Activated CD8-positive, alpha-beta T cell treated with anti-CD3 and anti-CD28 coated beads for 36 hours (primary cell): ENCODE data around the gene SYT8. TPM values are rescaled to one million over a fixed set of nuclear protein-coding genes. Genes with fewer than 3 reads are reported as not detected.
A peak's percentile ranks its signal among the peaks of the same experiment; 100 is the strongest.

ENCODE experiments used
- ATAC-seq: fragments of 200-7000 bp; cut with Tn5 transposase; one replicate; pipeline ENCODE4 v1.10.0; 2021; ENCODE audit warnings: mild to moderate bottlenecking, moderate library complexity
- CTCF ChIA-PET: fragments of 350-600 bp; sonication (Branson Sonifier 250); formaldehyde crosslinking; loops from one replicate; lab custom pipeline; 2021; ENCODE audit warnings: antibody characterized with exemption; lab: Charles Lee
- POLR2A ChIA-PET: fragments of 350-600 bp; sonication (Branson Sonifier 250); formaldehyde crosslinking; loops from one replicate; lab custom pipeline; 2021; ENCODE audit warnings: antibody characterized with exemption; lab: Charles Lee
- DNase-seq: peaks from one replicate; pipeline ENCODE4 v3.0.0-alpha.2; 2020
- H3K27ac Mint-ChIP-seq: one replicate; pipeline ENCODE4 v1.8.0; 2021; ENCODE audit warnings: mild to moderate bottlenecking, mixed read lengths
- H3K27me3 Mint-ChIP-seq: one replicate; pipeline ENCODE4 v1.8.0; 2021; ENCODE audit warnings: mixed read lengths
- H3K36me3 Mint-ChIP-seq: one replicate; pipeline ENCODE4 v1.8.0; 2021; ENCODE audit warnings: low read depth, mixed read lengths
- H3K4me1 Mint-ChIP-seq: one replicate; pipeline ENCODE4 v1.8.0; 2021; ENCODE audit warnings: low read depth, mixed read lengths
- H3K4me3 Mint-ChIP-seq: one replicate; pipeline ENCODE4 v1.8.0; 2021; ENCODE audit warnings: mild to moderate bottlenecking, moderate library complexity, mixed read lengths
- H3K9me3 Mint-ChIP-seq: one replicate; pipeline ENCODE4 v1.8.0; 2021; ENCODE audit warnings: mixed read lengths
- CTCF ChIP-seq: fragments of 200-600 bp; IDR thresholded peaks from one replicate; pipeline ENCODE4 v1.8.0; 2022; ENCODE audit warnings: antibody characterized with exemption, mild to moderate bottlenecking
- intact Hi-C: fragments of 100-400 bp; cut with micrococcal nuclease; formaldehyde crosslinking; loops from one replicate; pipeline ENCODE4 v1.10.0; 2022
- total RNA-seq, 2 experiments: library from RNA; stranded (reverse); gene quantifications; one replicate each; pipeline ENCODE4 v1.2.3, GENCODE V29; 2021

Gene SYT8
- total RNA-seq, 2 experiments from 2014 or later: not detected

- H3K4me3 Mint-ChIP-seq: no peak overlapping the region
- intact Hi-C loops: no loop called here
- H3K4me1 Mint-ChIP-seq: no peaks in the 10 kb centered on the region
- no peaks in the 10 kb centered on the region for H3K9me3 Mint-ChIP-seq
- no peak overlapping the region for H3K27ac Mint-ChIP-seq
- H3K36me3 Mint-ChIP-seq: no peaks in the 10 kb centered on the region
- no peak for TF ChIP-seq CTCF
- no peak for DNase-seq
- ChIA-PET CTCF (interaction anchor here (0.7 to 7.8 kb wide), 8 partner anchors 7 to 177 kb away, joined by 3 to 336 read pairs (median 26); partner anchors contain the start of gene KRTAP5-6), POLR2A (interaction anchor here (0.6 to 1.2 kb wide), 2 partner anchors 123 to 124 kb away, joined by 3 read pairs; no protein-coding TSS in a partner anchor)
- H3K27me3 Mint-ChIP-seq: no peaks in the 10 kb centered on the region
- ATAC-seq: no peak
These were observed 4.2 kb upstream of the SYT8 start for GRCh38 chr11:1830322-1831223.

DNA sequence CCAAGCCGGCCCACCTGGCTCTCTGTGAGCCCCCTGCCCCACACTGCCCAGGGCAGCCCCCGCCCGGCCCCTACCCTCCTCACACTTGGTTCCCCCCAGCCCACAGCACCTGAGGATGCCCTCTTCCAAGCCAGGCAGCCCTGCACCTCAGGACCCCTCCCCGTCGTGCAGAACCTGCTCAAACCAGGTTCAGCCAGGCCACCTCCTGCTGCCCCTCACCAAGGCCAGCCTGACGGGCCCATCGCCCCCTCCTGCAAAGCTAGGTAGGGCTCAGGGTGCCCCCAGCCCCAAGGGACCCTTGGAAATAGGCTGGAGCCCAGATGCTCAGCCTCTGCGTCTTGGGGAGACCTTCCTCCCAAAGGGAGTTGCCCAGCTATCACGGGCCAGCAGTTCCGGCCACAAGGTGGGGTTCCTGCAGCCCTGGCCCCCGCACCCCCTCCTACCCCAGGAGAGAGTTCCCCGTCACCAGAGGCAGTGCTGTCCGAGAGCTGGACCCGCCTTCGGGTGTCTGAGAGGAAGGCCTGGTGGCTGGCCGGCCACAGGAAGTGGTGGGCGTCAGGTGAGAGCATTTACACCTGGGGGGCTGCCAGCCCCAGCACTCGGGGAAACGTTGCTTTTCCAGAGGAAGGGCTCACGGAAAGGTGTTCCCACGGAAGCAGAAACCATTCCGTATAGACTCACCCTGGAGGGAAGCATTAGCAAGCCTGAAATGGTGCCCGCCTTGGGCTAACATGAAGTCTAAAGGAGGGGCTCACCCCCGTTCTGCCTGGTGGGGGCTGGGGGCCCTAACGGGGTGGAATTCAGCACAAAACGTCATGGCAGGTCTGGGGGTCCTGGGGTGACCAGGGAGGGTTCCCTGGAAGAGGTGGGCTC is 3.2 kb upstream of the SYT8 start:
- Mint-ChIP-seq H3K9me3 (no peaks in the 10 kb centered on the region), H3K4me1 (no peaks in the 10 kb centered on the region), H3K27me3 (no peaks in the 10 kb centered on the region), H3K36me3 (no peaks in the 10 kb centered on the region), H3K27ac (no peak overlapping the region), H3K4me3 (no peak overlapping the region)
- ATAC-seq (no peak), DNase-seq (no peak)
- POLR2A ChIA-PET: interaction anchor here (0.6 kb wide), 1 partner anchor 125 kb away, joined by 3 read pairs; no protein-coding TSS in a partner anchor
- TF ChIP-seq CTCF: no peak
- intact Hi-C loops: loop anchor here (2.0 kb wide), 1 partner anchor 137 kb away; no protein-coding TSS in a partner anchor
- CTCF ChIA-PET: interaction anchor here (0.5 to 7.8 kb wide), 29 partner anchors 8 to 320 kb away, joined by 3 to 336 read pairs (median 8); partner anchors contain the start of genes KRTAP5-5, KRTAP5-6 and PRR33

GRCh38 chr11:1832211-1832919 is 2.4 kb upstream of the SYT8 start:
- H3K4me3 Mint-ChIP-seq: no peak overlapping the region
- intact Hi-C loops: loop anchor here (2.0 kb wide), 1 partner anchor 138 kb away; no protein-coding TSS in a partner anchor
- no peaks in the 10 kb centered on the region for H3K4me1 Mint-ChIP-seq
- no peaks in the 10 kb centered on the region for H3K9me3 Mint-ChIP-seq
- ChIA-PET CTCF (interaction anchor here (0.5 to 7.8 kb wide), 77 partner anchors 9 to 432 kb away, joined by 3 to 336 read pairs (median 4); partner anchors contain the start of genes H19, KRTAP5-5, KRTAP5-6 and LSP1), POLR2A (interaction anchor here (1.0 to 1.9 kb wide), 4 partner anchors 75 to 186 kb away, joined by 3 to 7 read pairs (median 3); no protein-coding TSS in a partner anchor)
- H3K27ac Mint-ChIP-seq: no peak overlapping the region
- DNase-seq: peak; percentile 70
- no peaks in the 10 kb centered on the region for H3K27me3 Mint-ChIP-seq
- no peaks in the 10 kb centered on the region for H3K36me3 Mint-ChIP-seq
- peak; percentile 97 for TF ChIP-seq CTCF
- ATAC-seq: peak; percentile 79

DNA sequence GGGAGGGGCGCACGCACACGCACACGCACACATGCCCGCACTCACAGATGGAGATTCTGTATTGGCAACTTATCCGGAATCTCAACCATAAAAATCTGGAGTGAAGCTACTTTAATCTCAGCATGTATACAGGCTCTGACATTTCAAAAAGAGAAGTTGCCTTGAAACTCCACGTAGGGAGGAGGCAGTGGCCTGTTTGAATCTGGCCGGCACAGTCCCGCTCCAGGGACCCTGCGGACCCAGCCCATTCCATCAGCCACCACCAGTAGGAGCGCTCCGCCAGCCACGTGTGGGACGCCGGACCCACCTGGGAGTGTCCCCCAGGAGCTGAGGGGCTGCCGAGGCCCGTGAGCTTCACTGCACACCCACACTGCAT is 1.9 kb upstream of the SYT8 start:
- DNase-seq: no peak
- no peak for ATAC-seq
- POLR2A ChIA-PET: interaction anchor here (1.0 to 1.9 kb wide), 5 partner anchors 75 to 187 kb away, joined by 3 to 7 read pairs (median 3); no protein-coding TSS in a partner anchor
- Mint-ChIP-seq H3K4me1 (no peaks in the 10 kb centered on the region), H3K4me3 (no peak overlapping the region), H3K27ac (no peak overlapping the region), H3K36me3 (no peaks in the 10 kb centered on the region), H3K27me3 (no peaks in the 10 kb centered on the region), H3K9me3 (no peaks in the 10 kb centered on the region)
- no peak for TF ChIP-seq CTCF
- CTCF ChIA-PET: interaction anchor here (0.6 to 7.8 kb wide), 76 partner anchors 9 to 433 kb away, joined by 3 to 336 read pairs (median 4); partner anchors contain the start of genes H19, KRTAP5-5, KRTAP5-6 and LSP1
- intact Hi-C loops: loop anchor here (2.0 kb wide), 1 partner anchor 138 kb away; no protein-coding TSS in a partner anchor
